Natural killer cell treated with Interleukin-12 subunit alpha and Interleukin-12 subunit beta and Interleukin-15 and Interleukin-18, amount 100 ng/mL, for 72 hours (primary cell): Measurements from ENCODE around the gene SLC5A1. TPM values are rescaled to one million over a fixed set of nuclear protein-coding genes. Genes with fewer than 3 reads are reported as not detected.

Experiments used
- ATAC-seq, 2 donors: fragments of 150-1000 bp; cut with Tn5 transposase in 1 of 2; sonication (Bioruptor Pico), chemical (Tn5 transposase) in 1 of 2; 2 replicates each; pipeline ENCODE4 v1.10.0; 2021
- DNase-seq: peaks from one replicate; pipeline ENCODE4 v3.0.0; 2022; ENCODE audit warnings: low spot score
- H3K27ac Mint-ChIP-seq, 2 donors: 1 replicate in 1 of 2; 2 replicates in 1 of 2; pipeline ENCODE4 v1.8.0; 2022; ENCODE audit warnings: mixed read lengths in 2 of 2, mild to moderate bottlenecking in 1 of 2, moderate library complexity in 1 of 2
- H3K27me3 Mint-ChIP-seq, 2 donors: 1 replicate in 1 of 2; 2 replicates in 1 of 2; pipeline ENCODE4 v1.8.0; 2022; ENCODE audit warnings: mixed read lengths in 2 of 2
- H3K36me3 Mint-ChIP-seq: one replicate; pipeline ENCODE4 v1.8.0; 2022; ENCODE audit warnings: mixed read lengths
- H3K4me1 Mint-ChIP-seq, 2 donors: 1 replicate in 1 of 2; 2 replicates in 1 of 2; pipeline ENCODE4 v1.8.0; 2022; ENCODE audit warnings: low read depth in 2 of 2, mixed read lengths in 2 of 2, mild to moderate bottlenecking in 1 of 2
- H3K4me3 Mint-ChIP-seq: one replicate; pipeline ENCODE4 v1.8.0; 2022; ENCODE audit warnings: mixed read lengths
- H3K9me3 Mint-ChIP-seq: 2 replicates; pipeline ENCODE4 v1.8.0; 2022; ENCODE audit warnings: mixed read lengths
- total RNA-seq, 2 donors: library from RNA; stranded (reverse); gene quantifications; one replicate each; pipeline ENCODE4 v1.2.3, GENCODE V29; 2022

SLC5A1 gene
- total RNA-seq, 2 donors from 2014 or later: not detected

GRCh38 chr22:32059426-32059825 is 16.4 kb downstream of the SLC5A1 start:
- Mint-ChIP-seq H3K36me3 (no peaks in the 10 kb centered on the region), H3K4me1 (no peaks in the 10 kb centered on the region), H3K27me3 (peaks cover 21 to 44% of the 10 kb centered on the region in 2 donors), H3K4me3 (no peak overlapping the region), H3K9me3 (no peaks in the 10 kb centered on the region), H3K27ac (no peak overlapping the region)
- ATAC-seq: no peak
- no peak for DNase-seq

GRCh38 chr22:32063701-32064100 is 20.6 kb downstream of the SLC5A1 start:
- no peak overlapping the region for H3K4me3 Mint-ChIP-seq

GRCh38 chr22:32066820-32067219 is 23.8 kb downstream of the SLC5A1 start:
- no peaks in the 10 kb centered on the region for H3K4me1 Mint-ChIP-seq

More at GRCh38 chr22:32063701-32064100, 20.6 kb downstream of the SLC5A1 start:
- no peak overlapping the region for H3K27ac Mint-ChIP-seq
- H3K27me3 Mint-ChIP-seq: peaks cover 30 to 66% of the 10 kb centered on the region in 2 donors
- no peaks in the 10 kb centered on the region for H3K36me3 Mint-ChIP-seq
- DNase-seq (no peak), ATAC-seq (no peak)
- H3K4me1 Mint-ChIP-seq: no peaks in the 10 kb centered on the region
- no peaks in the 10 kb centered on the region for H3K9me3 Mint-ChIP-seq

GRCh38 chr22:32067613-32068012 is 24.6 kb downstream of the SLC5A1 start:
- no peak overlapping the region for H3K27ac Mint-ChIP-seq
- H3K4me3 Mint-ChIP-seq: no peak overlapping the region
- no peaks in the 10 kb centered on the region for H3K9me3 Mint-ChIP-seq
- H3K27me3 Mint-ChIP-seq: peaks cover 29 to 75% of the 10 kb centered on the region in 2 donors
- ATAC-seq (no peak), DNase-seq (no peak)
- no peaks in the 10 kb centered on the region for H3K4me1 Mint-ChIP-seq
- no peaks in the 10 kb centered on the region for H3K36me3 Mint-ChIP-seq

More at GRCh38 chr22:32066820-32067219, 23.8 kb downstream of the SLC5A1 start:
- H3K27ac Mint-ChIP-seq: no peak overlapping the region
- H3K36me3 Mint-ChIP-seq: no peaks in the 10 kb centered on the region
- DNase-seq: no peak
- H3K4me3 Mint-ChIP-seq: no peak overlapping the region
- peaks cover 31 to 74% of the 10 kb centered on the region in 2 donors for H3K27me3 Mint-ChIP-seq
- no peaks in the 10 kb centered on the region for H3K9me3 Mint-ChIP-seq
- no peak for ATAC-seq

- H3K27me3 Mint-ChIP-seq: peaks cover 34 to 69% of the 10 kb centered on the region in 2 donors
- no peaks in the 10 kb centered on the region for H3K9me3 Mint-ChIP-seq
- H3K36me3 Mint-ChIP-seq: no peaks in the 10 kb centered on the region
- H3K27ac Mint-ChIP-seq: no peak overlapping the region
- DNase-seq (no peak), ATAC-seq (no peak)
- H3K4me1 Mint-ChIP-seq: no peaks in the 10 kb centered on the region
- H3K4me3 Mint-ChIP-seq: no peak overlapping the region
These were observed 26.7 kb downstream of the SLC5A1 start for GRCh38 chr22:32069579-32070372.

GRCh38 chr22:32073262-32073661 is 30.2 kb downstream of the SLC5A1 start:
- H3K27ac Mint-ChIP-seq: no peak overlapping the region

GRCh38 chr22:32073823-32074380 is 30.8 kb downstream of the SLC5A1 start:
- ATAC-seq (no peak), DNase-seq (no peak)
- H3K36me3 Mint-ChIP-seq: no peaks in the 10 kb centered on the region
- no peak overlapping the region for H3K4me3 Mint-ChIP-seq
- no peaks in the 10 kb centered on the region for H3K9me3 Mint-ChIP-seq
- no peaks in the 10 kb centered on the region for H3K4me1 Mint-ChIP-seq
- peaks cover 35 to 54% of the 10 kb centered on the region in 2 donors for H3K27me3 Mint-ChIP-seq
- no peak overlapping the region for H3K27ac Mint-ChIP-seq

More at GRCh38 chr22:32073262-32073661, 30.2 kb downstream of the SLC5A1 start:
- no peaks in the 10 kb centered on the region for H3K4me1 Mint-ChIP-seq
- peaks cover 36 to 60% of the 10 kb centered on the region in 2 donors for H3K27me3 Mint-ChIP-seq
- H3K36me3 Mint-ChIP-seq: no peaks in the 10 kb centered on the region
- H3K4me3 Mint-ChIP-seq: no peak overlapping the region
- ATAC-seq (no peak), DNase-seq (no peak)
- no peaks in the 10 kb centered on the region for H3K9me3 Mint-ChIP-seq

GRCh38 chr22:32075997-32076760 is 33.1 kb downstream of the SLC5A1 start:
- no peak for DNase-seq
- no peak overlapping the region for H3K4me3 Mint-ChIP-seq
- no peaks in the 10 kb centered on the region for H3K36me3 Mint-ChIP-seq
- no peaks in the 10 kb centered on the region for H3K9me3 Mint-ChIP-seq
- peaks cover 31 to 42% of the 10 kb centered on the region in 2 donors for H3K27me3 Mint-ChIP-seq
- no peak for ATAC-seq
- H3K27ac Mint-ChIP-seq: no peak overlapping the region
- H3K4me1 Mint-ChIP-seq: no peaks in the 10 kb centered on the region

- Mint-ChIP-seq H3K27me3 (peaks cover 28 to 38% of the 10 kb centered on the region in 2 donors), H3K9me3 (no peaks in the 10 kb centered on the region), H3K4me3 (no peak overlapping the region), H3K36me3 (no peaks in the 10 kb centered on the region), H3K4me1 (no peaks in the 10 kb centered on the region), H3K27ac (no peak overlapping the region)
- DNase-seq (no peak), ATAC-seq (no peak)
These were observed 33.7 kb downstream of the SLC5A1 start for GRCh38 chr22:32076761-32077084.

GRCh38 chr22:32077151-32077550 is 34.1 kb downstream of the SLC5A1 start:
- no peak overlapping the region for H3K4me3 Mint-ChIP-seq
- DNase-seq: no peak
- H3K9me3 Mint-ChIP-seq: no peaks in the 10 kb centered on the region
- no peaks in the 10 kb centered on the region for H3K36me3 Mint-ChIP-seq
- H3K4me1 Mint-ChIP-seq: no peaks in the 10 kb centered on the region
- ATAC-seq: no peak
- no peak overlapping the region for H3K27ac Mint-ChIP-seq
- H3K27me3 Mint-ChIP-seq: peaks cover 26 to 34% of the 10 kb centered on the region in 2 donors

GRCh38 chr22:32079130-32080089 is 36.3 kb downstream of the SLC5A1 start:
- DNase-seq (no peak), ATAC-seq (no peak)
- peaks cover 0 to 2% of the 10 kb centered on the region in 2 donors for H3K4me1 Mint-ChIP-seq
- no peak overlapping the region for H3K4me3 Mint-ChIP-seq
- peaks cover 18 to 20% of the 10 kb centered on the region in 2 donors for H3K27me3 Mint-ChIP-seq
- no peaks in the 10 kb centered on the region for H3K9me3 Mint-ChIP-seq
- no peak overlapping the region for H3K27ac Mint-ChIP-seq
- no peaks in the 10 kb centered on the region for H3K36me3 Mint-ChIP-seq

GRCh38 chr22:32080904-32081303 is 37.8 kb downstream of the SLC5A1 start:
- Mint-ChIP-seq H3K4me1 (peaks cover 0 to 2% of the 10 kb centered on the region in 2 donors), H3K27ac (no peak overlapping the region), H3K36me3 (no peaks in the 10 kb centered on the region), H3K9me3 (no peaks in the 10 kb centered on the region), H3K27me3 (peaks cover 13% of the 10 kb centered on the region in 2 donors), H3K4me3 (no peak overlapping the region)
- no peak for ATAC-seq
- DNase-seq: no peak

GRCh38 chr22:32082331-32082730 is 39.3 kb downstream of the SLC5A1 start:
- H3K4me3 Mint-ChIP-seq: no peak overlapping the region
- H3K4me1 Mint-ChIP-seq: peaks cover 0 to 2% of the 10 kb centered on the region in 2 donors
- H3K9me3 Mint-ChIP-seq: no peaks in the 10 kb centered on the region
- ATAC-seq: no peak
- H3K36me3 Mint-ChIP-seq: no peaks in the 10 kb centered on the region
- no peak overlapping the region for H3K27ac Mint-ChIP-seq
- DNase-seq: no peak
- H3K27me3 Mint-ChIP-seq: peaks cover 23 to 25% of the 10 kb centered on the region in 2 donors
